HG03097 (cell line): ENCODE results near the gene GREM1.
A peak's percentile ranks its signal among the peaks of the same experiment; 100 is the strongest.

ENCODE experiments used
- ATAC-seq: cut with Tn5 transposase; IDR thresholded peaks from one replicate; pipeline ENCODE4 v1.9.1; 2021; ENCODE audit not compliant: unreplicated experiment, low FRiP score

Gene GREM1

DNA sequence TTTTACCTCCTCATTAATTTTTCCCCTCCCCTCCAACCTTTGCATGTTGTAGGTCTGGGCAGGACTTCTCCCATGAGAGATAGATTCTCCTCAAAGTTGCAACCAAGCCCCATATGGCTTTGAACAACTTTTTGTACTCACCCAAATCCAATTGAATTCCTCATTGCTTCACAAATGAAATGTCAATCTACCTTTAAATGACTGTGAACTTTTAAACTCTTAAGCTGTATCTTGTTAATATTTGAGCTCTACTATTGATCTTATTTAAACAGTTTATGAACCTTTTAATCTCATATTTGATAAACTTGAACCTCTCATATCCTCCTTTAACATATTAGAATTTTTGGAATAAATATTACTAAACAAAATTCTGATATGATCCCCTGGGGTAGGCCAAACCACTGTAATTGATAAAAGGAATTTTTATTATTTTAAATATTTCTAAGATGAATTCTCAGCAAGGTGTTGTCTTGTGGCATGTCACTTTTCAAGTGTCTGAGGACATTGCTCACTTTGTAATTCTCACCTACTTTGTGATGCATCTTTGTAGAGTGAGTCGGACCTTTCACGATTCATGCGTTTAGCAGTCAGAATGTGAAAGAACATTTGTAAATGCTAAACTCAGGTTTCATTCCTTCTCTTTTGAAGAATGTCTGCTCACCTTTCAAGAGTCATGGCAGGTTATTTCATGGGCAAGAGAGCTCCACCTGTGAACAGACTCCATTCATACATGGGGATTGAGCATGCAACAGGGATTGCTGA lies 23.4 kb upstream of the GREM1 start:
- ATAC-seq = no peak

- no peak for ATAC-seq
These were observed 18.9 kb upstream of the GREM1 start for GRCh38 chr15:32698773-32699390.

- ATAC-seq = no peak
These were observed 17.2 kb upstream of the GREM1 start for GRCh38 chr15:32700501-32701150.

DNA sequence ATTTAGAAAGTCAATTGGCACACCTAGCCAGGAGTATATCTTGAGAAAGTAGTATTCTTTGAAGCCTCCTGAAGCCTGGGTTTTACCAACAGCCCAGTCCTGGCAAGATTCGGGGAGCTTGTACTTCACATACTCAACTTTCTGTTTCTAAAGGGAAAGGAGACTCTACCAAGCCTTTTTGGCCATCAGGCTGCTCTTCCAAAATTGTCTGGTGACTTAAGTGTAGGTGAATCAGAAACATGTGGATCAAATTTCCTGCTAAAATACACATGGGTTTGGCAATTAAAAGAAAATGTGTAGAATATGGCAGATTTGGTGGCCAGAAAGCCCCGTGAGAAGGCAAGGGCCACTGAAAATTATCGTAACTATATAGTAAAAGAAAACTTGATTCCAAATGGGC lies 15.9 kb upstream of the GREM1 start:
- ATAC-seq = no peak

- no peak for ATAC-seq
These were observed 13.3 kb upstream of the GREM1 start for GRCh38 chr15:32704395-32704981.

- ATAC-seq = no peak
These were observed 12.4 kb upstream of the GREM1 start for GRCh38 chr15:32705446-32705845.

DNA sequence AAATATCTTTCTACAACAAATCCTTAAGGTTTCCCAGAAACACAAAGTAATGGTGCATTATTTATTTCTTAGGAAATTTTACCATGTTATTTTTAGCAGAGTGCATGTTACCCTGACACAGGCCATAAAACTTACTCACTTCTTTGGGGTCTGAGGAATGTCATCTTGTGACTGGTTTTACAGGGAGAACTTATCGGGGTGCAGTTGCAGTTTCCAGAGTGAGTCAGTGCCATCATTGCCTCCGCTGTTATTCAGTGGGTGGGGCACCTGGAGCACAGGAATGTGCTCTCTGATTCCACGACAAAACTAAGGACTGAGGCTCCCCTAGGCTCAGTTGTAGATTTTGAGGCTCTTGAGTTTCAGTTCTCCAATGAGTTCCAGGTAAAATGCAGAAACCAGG lies 11.1 kb upstream of the GREM1 start:
- no peak for ATAC-seq

DNA sequence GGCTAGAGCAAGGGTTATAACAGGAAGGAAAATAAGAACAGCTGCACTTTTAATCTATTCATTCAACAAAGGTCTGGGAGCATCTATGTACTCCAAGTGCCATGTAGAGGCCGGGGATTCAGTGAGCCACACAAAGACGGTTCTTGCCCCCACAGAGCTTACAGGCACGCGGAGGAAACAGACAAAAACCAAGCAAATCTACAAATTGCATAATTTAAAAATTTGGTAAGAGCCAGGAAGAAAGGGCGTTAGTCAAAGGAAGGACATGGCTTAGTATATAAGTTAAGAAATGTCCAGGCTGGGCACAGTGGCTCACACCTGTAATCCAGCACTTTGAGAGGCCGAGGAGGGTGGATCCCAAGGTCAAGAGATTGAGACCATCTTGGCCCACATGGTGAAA lies 10.4 kb upstream of the GREM1 start:
- ATAC-seq = no peak

- ATAC-seq = no peak
These were observed 8.3 kb upstream of the GREM1 start for GRCh38 chr15:32709295-32710033.

GRCh38 chr15:32715276-32715675 lies 2.5 kb upstream of the GREM1 start:
- no peak for ATAC-seq

DNA sequence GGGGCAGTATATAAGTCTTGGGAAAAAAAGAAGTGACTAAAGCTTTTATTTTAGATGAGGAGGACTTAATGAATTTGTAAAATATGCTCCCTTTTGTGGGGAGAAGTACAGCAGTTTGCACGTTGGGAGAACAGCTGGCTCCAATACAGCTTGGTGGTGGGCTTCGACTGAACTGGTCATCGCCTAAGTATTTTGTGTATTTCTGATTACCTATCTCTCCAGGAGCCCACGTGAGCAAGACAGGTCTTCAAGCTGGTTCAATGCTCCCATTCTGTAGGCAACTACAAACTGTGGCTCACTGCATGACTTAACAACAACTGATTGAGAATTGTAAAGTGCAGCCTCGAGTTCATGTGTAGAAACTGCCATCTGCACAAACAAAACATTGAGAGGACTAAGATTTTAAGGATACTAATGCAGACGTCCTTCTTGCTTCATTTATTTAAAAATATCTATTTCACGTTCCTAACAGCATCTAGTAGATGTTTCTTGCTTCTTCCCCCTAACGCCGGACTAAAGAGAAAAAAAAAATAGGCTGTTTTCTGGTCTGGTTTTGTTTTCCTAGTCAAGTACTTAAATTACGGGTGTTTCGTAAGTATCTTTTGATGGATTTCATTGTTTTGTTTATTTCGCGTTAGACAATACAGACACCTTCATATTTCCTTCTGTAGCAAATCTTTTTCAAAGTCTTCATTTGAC lies 1.4 kb upstream of the GREM1 start:
- ATAC-seq = no peak

DNA sequence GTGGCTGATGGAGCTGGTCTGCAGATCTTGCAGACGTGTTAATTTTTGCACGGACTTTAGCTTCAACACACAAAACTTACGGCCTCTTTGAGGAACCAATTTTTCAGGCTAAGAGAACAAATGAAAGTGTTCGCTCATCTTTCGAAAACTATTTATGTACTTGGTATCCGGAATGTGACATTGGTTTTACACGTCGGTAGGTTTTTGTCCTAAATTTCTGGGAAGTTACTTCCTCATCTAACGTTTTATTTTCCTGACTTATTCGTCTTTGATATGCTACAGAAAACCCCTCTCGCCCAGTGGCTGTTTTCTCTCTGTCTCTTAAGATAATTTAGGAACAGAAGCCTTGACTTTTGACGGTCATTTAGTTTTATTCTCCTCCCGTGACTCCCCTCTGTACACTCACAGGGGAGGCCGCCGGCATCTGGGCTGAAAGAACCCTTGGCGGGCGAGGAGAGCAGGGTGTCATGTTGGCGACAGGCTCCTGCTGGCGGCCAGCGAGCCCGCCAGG lies 834 bp upstream of the GREM1 start:
- ATAC-seq = no peak

GRCh38 chr15:32718227-32718820 lies 520 bp downstream of the GREM1 start:
- ATAC-seq = no peak

- ATAC-seq = no peak
These were observed 1.3 kb downstream of the GREM1 start for GRCh38 chr15:32718821-32719716.

DNA sequence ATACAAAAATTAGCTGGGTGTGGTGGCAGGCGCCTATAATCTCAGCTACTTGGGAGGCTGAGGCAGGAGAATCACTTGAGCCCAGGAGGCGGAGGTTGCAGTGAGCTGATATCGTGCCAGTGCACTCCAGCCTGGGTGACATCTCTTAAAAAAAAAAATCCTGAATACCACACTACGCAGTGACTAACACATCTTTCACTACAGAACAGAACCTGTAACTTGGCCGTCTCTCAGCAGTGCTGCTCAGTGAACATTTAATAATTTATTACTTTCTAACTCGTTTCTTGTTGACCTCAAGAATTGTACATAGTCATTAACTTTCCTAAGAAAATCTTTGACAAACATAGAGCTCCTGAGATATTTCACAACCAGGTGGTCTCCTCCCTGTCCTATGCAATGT lies 3.8 kb downstream of the GREM1 start:
- ATAC-seq = no peak

GRCh38 chr15:32722136-32722535 lies 4.3 kb downstream of the GREM1 start:
- no peak for ATAC-seq

- peak; percentile 89 for ATAC-seq
These were observed 5.6 kb downstream of the GREM1 start for GRCh38 chr15:32723171-32723948.
